Muscle layer of duodenum (tissue), 2 donors: ENCODE data around the gene DENND1C.
"Not testable (repeated sequence)": the region's sequence is repeated elsewhere in the genome, so short reads cannot be mapped to it uniquely, and the experiment has no call there.

Source experiments
- H3K27ac ChIP-seq: one replicate; pipeline ENCODE4 v1.7.0; 2013; ENCODE audit warnings: mild to moderate bottlenecking, low read length
- H3K27me3 ChIP-seq: one replicate; pipeline ENCODE4 v1.7.0; 2013; ENCODE audit warnings: low read depth, mild to moderate bottlenecking, control low read depth, low read length
- H3K36me3 ChIP-seq, 2 donors: one replicate each; pipeline ENCODE4 v1.7.0; 2013; ENCODE audit warnings: low read length in 2 of 2, control low read depth in 1 of 2, mild to moderate bottlenecking in 1 of 2; ENCODE audit not compliant: insufficient read depth in 2 of 2, control insufficient read depth in 1 of 2
- H3K4me1 ChIP-seq, 2 donors: one replicate each; pipeline ENCODE4 v1.7.0; 2013; ENCODE audit warnings: low read length in 2 of 2, mild to moderate bottlenecking in 2 of 2, control low read depth in 1 of 2, moderate library complexity in 1 of 2; ENCODE audit not compliant: insufficient read depth in 2 of 2, control insufficient read depth in 1 of 2
- H3K4me3 ChIP-seq, 2 donors: one replicate each; pipeline ENCODE4 v1.7.0; 2013; ENCODE audit warnings: low read length in 2 of 2, low read depth in 1 of 2, mild to moderate bottlenecking in 1 of 2
- H3K9me3 ChIP-seq, 2 donors: one replicate each; pipeline ENCODE4 v1.7.0; 2013; ENCODE audit warnings: low read length in 2 of 2, control low read depth in 1 of 2, mild to moderate bottlenecking in 1 of 2; ENCODE audit not compliant: control insufficient read depth in 1 of 2
- donor health status: healthy.

Gene DENND1C

DNA sequence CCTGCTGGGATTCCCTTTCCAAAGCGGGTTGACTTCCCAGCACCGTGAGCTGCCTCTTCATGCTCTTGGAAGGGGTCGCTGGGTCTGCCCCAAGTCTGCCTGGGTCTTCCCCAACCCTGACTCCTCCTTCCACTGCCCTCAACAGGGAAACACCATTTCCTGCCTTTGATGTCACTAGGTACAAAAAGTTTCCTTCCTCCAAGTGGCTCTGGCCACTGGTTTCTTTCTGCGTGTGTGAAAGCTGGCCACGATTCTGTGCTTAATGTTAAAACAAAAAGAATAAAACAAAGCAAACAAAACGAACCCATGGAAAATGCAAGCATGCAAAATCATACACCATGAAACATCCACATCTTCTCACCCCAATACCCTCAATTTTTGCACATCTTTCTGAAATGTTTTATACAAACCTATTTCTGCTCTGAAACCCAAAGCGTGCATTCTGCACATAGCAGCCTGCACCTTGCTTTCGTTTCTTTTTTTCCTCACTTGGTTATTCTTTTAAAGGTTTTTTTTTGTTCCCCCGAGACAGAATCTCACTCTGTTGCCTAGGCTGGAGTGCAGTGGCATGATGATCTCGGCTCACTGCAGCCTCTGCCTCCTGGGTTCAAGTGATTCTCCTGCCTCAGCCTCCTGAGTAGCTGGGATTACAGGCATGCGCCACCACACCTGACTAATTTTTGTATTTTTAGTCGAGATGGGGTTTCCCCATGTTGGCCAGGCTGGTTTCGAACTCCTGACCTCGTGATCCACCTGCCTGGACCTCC is 36.7 kb upstream of the DENND1C start:
- Histone ChIP-seq H3K27me3 (no peaks in the 10 kb centered on the region), H3K4me3 (no peak overlapping the region), H3K9me3 (no peaks in the 10 kb centered on the region), H3K4me1 (peaks cover 0 to 12% of the 10 kb centered on the region in 2 donors), H3K27ac (no peak overlapping the region), H3K36me3 (no peaks in the 10 kb centered on the region)

DNA sequence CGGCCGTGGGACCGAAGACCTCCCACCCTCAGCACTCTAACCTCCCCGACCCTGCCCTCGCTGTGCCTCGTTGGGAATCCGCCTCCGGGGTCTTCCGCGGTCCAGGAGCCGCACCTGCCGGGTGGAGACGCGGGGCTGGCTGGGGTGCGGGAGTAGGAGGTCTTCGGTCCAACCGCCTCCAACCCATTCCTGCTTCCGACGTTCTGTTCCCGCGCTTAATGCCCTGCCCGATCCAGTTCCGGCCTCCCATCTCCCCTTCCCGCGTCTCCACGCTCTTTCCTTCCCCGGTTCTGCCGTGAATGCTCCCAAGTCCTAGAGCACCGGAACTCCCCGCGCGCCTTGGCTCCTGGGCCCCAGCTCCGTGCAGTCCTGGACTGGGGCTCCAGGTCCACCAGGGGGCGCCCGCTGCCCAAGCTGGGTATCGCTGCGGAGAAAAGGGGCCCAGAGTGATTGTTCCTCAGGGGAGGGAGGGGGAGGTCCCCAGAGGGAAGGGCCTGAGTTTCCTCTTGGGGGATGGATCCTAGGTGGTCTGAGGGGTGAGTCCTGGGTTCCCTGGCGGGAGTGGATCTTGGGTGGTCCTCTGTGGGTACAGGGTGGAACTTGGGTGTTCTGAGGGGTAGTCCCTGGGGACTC is 35.2 kb upstream of the DENND1C start:
- Histone ChIP-seq H3K27ac (no peak overlapping the region), H3K4me1 (peaks cover 0 to 12% of the 10 kb centered on the region in 2 donors)

DNA sequence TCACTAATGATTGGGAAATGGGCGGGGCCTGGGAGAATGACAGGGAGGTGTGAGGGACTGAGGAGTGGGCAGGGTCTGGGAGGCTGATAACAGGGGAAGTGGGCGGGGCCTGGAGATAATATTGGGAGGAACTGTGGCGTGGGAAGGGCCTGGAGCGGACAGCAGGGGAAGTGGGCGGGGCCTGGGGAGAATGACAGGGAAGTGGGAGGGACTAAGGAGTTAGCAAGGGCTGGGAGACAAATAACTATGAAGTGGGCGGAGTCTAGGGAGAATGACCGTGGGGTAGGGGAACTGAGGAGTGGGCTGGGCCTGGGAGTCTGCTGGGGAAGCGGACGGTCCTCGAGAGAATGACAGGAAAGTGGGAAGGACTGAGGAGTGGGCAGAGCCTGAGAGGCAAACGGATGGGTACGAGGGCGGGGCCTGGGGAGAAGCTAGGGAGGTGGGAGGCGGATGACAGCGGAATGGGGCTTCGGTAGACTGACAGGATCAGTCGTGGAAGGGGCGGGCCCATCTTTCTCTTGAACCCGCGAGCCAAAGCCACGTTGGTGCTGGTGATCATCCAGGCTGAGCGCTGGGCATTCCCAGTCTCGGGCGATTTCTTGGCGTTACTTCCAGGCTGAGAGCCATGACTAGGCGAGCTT is 34.6 kb upstream of the DENND1C start:
- Histone ChIP-seq H3K9me3 (no peaks in the 10 kb centered on the region), H3K27me3 (no peaks in the 10 kb centered on the region), H3K4me3 (peak overlapping the region; percentile 73 to 78), H3K36me3 (no peaks in the 10 kb centered on the region), H3K4me1 (peaks cover 0 to 12% of the 10 kb centered on the region in 2 donors), H3K27ac (no peak overlapping the region)

More for the DNA sequence above, 35.2 kb upstream of the DENND1C start:
- Histone ChIP-seq H3K27me3 (no peaks in the 10 kb centered on the region), H3K36me3 (no peaks in the 10 kb centered on the region), H3K9me3 (no peaks in the 10 kb centered on the region), H3K4me3 (peak overlapping the region; percentile 73 to 78)

DNA sequence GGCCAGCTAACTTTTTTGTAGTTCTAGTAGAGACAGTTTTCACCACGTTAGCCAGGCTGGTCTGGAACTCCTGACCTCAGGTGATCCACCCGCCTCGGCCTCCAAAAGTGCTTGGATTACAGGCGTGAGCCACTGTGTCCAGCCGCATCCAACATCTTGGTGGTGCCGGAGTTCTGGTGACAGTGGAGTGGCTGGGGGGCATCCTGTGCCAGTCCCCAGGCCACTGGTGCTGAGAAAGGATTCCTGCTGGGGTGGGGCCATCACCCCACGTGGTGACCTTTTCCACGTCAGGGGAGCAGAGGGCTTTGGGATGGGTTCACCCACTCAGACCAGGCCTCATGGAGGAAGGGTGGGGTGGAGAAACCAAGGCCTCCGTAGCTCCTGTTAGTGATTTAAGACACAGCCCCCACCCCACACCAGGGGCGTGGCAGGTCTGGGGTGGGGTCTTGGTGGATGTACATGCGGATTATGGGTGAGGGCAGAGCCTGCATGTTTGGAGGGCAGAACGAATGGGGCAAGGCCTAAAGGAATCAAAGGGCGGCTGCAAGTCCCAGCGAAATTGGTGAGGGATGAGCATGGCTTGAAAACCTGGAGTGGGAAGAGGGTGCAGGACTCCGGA is 33.4 kb upstream of the DENND1C start:
- Histone ChIP-seq H3K36me3 (no peaks in the 10 kb centered on the region), H3K4me1 (peaks cover 0 to 12% of the 10 kb centered on the region in 2 donors), H3K9me3 (no peaks in the 10 kb centered on the region), H3K4me3 (no peak overlapping the region), H3K27ac (no peak overlapping the region), H3K27me3 (no peaks in the 10 kb centered on the region)

- no peak overlapping the region for H3K4me3 ChIP-seq
- no peaks in the 10 kb centered on the region for H3K36me3 ChIP-seq
- no peaks in the 10 kb centered on the region for H3K27me3 ChIP-seq
- no peaks in the 10 kb centered on the region for H3K9me3 ChIP-seq
- peaks cover 0 to 12% of the 10 kb centered on the region in 2 donors for H3K4me1 ChIP-seq
- no peak overlapping the region for H3K27ac ChIP-seq
Observed at GRCh38 chr19:6514089-6514488, 32.5 kb upstream of the DENND1C start.

DNA sequence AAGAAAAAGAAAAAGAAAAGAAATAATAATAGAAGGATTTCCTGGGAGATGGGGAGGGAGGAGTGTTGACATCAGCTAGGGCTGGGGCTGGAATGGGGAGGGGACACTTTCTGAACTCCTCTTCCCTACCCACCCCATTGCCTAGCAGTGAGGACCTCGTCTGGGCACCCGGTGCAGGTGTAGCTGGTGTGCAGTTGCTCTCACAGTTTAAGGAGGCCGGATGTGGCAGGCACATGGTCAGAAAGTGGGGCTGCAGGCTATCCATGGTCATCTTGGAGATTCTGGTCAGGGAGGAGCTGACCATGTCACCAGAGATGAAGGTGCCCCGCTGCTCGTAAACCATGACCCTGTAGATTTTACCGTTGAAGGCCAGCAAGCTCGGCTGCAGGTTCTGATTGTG is 29.0 kb upstream of the DENND1C start:
- no peak overlapping the region for H3K4me3 ChIP-seq
- no peaks in the 10 kb centered on the region for H3K27me3 ChIP-seq
- no peaks in the 10 kb centered on the region for H3K36me3 ChIP-seq
- H3K4me1 ChIP-seq, result no peaks in the 10 kb centered on the region
- H3K27ac ChIP-seq, result no peak overlapping the region
- no peaks in the 10 kb centered on the region for H3K9me3 ChIP-seq

DNA sequence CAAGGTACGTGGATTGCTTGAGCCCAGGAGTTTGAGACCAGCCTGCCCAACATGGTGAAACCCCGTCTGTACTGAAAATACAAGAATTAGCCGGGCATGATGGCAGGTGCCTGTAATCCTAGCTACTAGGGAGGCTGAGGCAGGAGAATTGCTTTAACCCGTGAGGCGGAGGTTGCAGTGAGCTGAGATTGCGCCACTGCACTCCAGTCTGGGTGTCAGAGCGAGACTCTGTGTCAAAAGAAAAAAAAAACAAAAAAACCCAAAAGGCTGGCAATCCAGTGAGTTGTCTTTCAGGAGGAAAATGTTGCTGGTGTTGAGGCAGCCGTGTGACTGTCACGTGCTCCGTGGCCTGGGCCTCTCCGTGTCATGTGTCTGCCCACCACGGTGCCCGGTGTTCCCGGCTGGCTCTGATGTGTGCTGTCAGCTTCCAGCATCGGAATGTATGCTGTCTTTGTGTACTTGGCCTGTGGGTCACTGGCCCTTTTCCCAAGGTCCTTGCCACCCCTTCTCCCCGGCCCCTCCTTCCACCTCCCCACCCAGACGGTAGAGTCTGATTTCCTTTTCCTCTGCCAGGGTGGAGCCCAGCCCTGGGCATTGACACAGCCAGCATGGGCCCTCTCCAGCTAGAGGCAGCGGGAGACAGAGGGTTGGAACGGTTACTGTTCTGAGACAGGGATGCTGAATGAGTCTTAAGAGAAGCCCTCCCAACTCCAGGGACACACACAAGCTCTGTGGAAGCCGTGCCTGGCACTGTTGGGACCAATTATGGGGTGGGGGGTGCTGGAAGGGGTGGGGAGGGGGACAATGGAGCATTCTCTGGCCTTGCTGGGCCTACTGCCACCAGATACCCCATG is 27.8 kb upstream of the DENND1C start:
- H3K27me3 ChIP-seq, result no peaks in the 10 kb centered on the region
- H3K36me3 ChIP-seq, result no peaks in the 10 kb centered on the region
- no peak overlapping the region for H3K27ac ChIP-seq
- no peaks in the 10 kb centered on the region for H3K4me1 ChIP-seq
- H3K4me3 ChIP-seq, result no peak overlapping the region
- H3K9me3 ChIP-seq, result no peaks in the 10 kb centered on the region

GRCh38 chr19:6508028-6508771 is 26.6 kb upstream of the DENND1C start:
- H3K36me3 ChIP-seq, H3K4me3 ChIP-seq, H3K27me3 ChIP-seq, H3K27ac ChIP-seq, H3K9me3 ChIP-seq, H3K4me1 ChIP-seq: not testable (repeated sequence)

DNA sequence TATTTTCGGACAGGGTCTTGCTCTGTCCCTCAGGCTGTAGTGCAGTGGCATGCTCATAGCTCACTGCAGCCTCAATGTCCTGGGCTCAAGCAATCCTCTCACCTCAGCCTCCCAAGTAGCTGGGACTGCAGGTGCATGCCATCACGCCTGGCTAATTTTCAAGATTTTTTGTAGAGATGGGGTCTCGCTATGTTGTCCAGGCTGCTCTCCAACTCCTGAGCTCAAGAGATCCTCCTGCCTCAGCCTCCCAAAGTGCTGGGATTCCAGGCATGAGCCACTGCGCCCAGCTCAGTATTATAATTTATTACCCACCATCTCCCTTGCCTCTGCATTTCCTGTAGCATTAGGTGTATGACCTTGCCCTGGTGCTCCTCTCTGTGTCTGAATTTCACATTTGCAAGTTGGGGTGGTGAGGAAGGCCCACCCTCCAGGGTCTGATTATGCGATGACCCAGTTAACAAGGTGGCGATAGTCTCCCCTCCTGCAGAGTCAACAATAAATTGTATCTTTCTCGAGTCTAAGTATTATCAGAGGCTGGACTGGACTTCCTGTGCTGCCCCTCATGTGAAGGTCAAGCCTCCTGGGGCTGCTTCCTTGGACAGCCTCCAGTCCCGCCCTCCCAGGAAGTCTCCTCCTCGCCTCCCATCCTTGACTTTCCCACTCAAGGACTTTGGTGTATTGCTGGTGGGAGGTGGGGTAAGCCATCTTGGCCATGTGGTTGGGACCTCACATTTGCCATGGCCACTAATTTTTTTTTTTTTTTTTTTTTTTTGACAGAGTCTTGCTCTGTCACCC is 22.0 kb upstream of the DENND1C start:
- H3K27ac ChIP-seq, result no peak overlapping the region

More for the DNA sequence above, 22.0 kb upstream of the DENND1C start:
- H3K9me3 ChIP-seq, result no peaks in the 10 kb centered on the region
- H3K27me3 ChIP-seq, result peaks cover 25% of the 10 kb centered on the region
- peaks cover 0 to 14% of the 10 kb centered on the region in 2 donors for H3K4me1 ChIP-seq
- H3K36me3 ChIP-seq, result no peaks in the 10 kb centered on the region
- H3K4me3 ChIP-seq, result no peak overlapping the region
